GM18498 (cell line): Measurements from ENCODE around the gene HSF2BP.
"Not testable (repeated sequence)": the region's sequence is repeated elsewhere in the genome, so short reads cannot be mapped to it uniquely, and the experiment has no call there.

Experiments
- ATAC-seq: cut with Tn5 transposase; IDR thresholded peaks from one replicate; pipeline ENCODE4 v1.9.1; 2021; ENCODE audit warnings: mild to moderate bottlenecking, moderate library complexity; ENCODE audit not compliant: unreplicated experiment

The HSF2BP gene

GRCh38 chr21:43479197-43479596 lies 180.1 kb downstream of the HSF2BP start:
- not testable (repeated sequence) for ATAC-seq
